Measurements from ENCODE around the gene MTERF4. TPM values are rescaled to one million over a fixed set of nuclear protein-coding genes. Genes with fewer than 3 reads are reported as not detected.

MTERF4 gene
- total and polyA plus RNA-seq, 2 of the 13 experiments (the other 11 are each of a cell fraction or from before 2014, with no cell fraction given): 50.5 to 59.8 TPM

DNA sequence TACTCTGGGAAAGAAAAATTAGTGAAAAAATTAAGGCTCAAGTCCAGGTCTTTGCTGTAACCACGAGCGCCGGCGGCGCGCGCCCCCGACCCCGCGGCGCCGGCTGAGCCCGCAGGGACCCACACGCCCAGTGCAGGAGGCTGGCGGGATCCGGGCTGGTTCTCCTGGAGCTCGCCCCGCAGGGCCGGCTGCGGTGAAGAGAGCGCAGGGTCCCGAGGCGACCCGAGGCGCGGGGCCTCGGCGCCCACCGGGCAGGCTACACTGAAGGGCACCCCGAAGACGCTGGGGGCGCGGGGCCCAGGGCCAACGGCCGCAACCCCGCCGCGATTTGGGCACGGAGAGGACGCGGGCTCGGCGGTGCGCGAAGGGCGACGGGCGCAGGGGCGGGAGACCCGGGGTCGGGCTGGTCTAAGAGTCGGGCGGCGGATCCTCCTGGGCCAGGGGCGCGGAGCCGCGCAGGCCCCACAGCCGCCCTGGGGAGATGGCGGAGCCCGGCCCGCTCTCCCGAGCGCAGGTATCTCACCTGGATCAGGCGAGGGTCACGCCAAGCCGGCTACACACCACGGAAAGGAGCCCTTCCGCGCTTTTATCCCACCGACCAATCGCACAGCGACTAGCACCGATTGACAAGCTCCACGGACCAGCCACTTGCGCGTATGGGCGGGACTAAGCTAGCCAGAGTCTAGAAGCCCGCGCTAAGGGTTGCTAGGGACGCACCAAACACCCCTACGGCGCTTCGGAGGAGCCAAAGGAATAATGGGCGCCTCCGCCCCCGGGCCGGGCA lies 47.0 kb upstream of the MTERF4 start, which contains the start of gene PASK (continued):
- TF ChIP-seq HINFP (CRISPR knock-in tag; IDR thresholded peaks at IDR 0.05; ENCODE audit: low read depth) (no peak), HNRNPK (IDR thresholded peaks at IDR 0.05; ENCODE audit: low read depth, low read length, poor library complexity, severe bottlenecking) (no peak), CREM (IDR thresholded peaks at IDR 0.05) (peak; percentile 27; the same call in 1 of the 2 replicates), CREM (CRISPR knock-in tag; IDR thresholded peaks at IDR 0.05) (no peak), BCL3 (CRISPR knock-in tag; IDR thresholded peaks at IDR 0.05) (no peak; the same call in none of the 2 replicates), ZNF296 (CRISPR knock-in tag; conservative IDR thresholded peaks at IDR 0.05) (no peak), ZNF563 (CRISPR knock-in tag; IDR thresholded peaks at IDR 0.05) (peak; percentile 58; the same call in 1 of the 2 replicates), ZNF367 (CRISPR knock-in tag; IDR thresholded peaks at IDR 0.05; ENCODE audit: borderline replicate concordance) (no peak), ZNF749 (CRISPR knock-in tag; IDR thresholded peaks at IDR 0.05; ENCODE audit: borderline replicate concordance) (peak; percentile 87), ZNF558 (CRISPR knock-in tag; IDR thresholded peaks at IDR 0.05; ENCODE audit: borderline replicate concordance) (no peak; the same call in 1 of the 2 replicates), HOXA5 (CRISPR knock-in tag; IDR thresholded peaks at IDR 0.05) (0 out of 2 replicates have a peak, but pooled peaks have one; percentile 32), PAF1 (CRISPR knock-in tag; IDR thresholded peaks at IDR 0.05) (no peak), ZNF547 (CRISPR knock-in tag; IDR thresholded peaks at IDR 0.05) (peak; percentile 21; the same call in 1 of the 2 replicates), ATF6 (CRISPR knock-in tag; conservative IDR thresholded peaks at IDR 0.05) (0 out of 2 replicates have a peak, but pooled peaks have one; percentile 52), GATA4 (IDR thresholded peaks at IDR 0.05; ENCODE audit: borderline replicate concordance, low read depth) (no peak)
- TF ChIP-seq, protein P1, sequence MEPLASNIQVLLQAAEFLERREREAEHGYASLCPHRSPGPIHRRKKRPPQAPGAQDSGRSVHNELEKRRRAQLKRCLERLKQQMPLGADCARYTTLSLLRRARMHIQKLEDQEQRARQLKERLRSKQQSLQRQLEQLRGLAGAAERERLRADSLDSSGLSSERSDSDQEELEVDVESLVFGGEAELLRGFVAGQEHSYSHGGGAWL (CRISPR knock-in tag; IDR thresholded peaks at IDR 0.05): peak; percentile 38; the same call in 1 of the 2 replicates
- TF ChIP-seq, protein P2, sequence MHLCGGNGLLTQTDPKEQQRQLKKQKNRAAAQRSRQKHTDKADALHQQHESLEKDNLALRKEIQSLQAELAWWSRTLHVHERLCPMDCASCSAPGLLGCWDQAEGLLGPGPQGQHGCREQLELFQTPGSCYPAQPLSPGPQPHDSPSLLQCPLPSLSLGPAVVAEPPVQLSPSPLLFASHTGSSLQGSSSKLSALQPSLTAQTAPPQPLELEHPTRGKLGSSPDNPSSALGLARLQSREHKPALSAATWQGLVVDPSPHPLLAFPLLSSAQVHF (CRISPR knock-in tag; IDR thresholded peaks at IDR 0.05): no peak
- TF ChIP-seq, protein P3, sequence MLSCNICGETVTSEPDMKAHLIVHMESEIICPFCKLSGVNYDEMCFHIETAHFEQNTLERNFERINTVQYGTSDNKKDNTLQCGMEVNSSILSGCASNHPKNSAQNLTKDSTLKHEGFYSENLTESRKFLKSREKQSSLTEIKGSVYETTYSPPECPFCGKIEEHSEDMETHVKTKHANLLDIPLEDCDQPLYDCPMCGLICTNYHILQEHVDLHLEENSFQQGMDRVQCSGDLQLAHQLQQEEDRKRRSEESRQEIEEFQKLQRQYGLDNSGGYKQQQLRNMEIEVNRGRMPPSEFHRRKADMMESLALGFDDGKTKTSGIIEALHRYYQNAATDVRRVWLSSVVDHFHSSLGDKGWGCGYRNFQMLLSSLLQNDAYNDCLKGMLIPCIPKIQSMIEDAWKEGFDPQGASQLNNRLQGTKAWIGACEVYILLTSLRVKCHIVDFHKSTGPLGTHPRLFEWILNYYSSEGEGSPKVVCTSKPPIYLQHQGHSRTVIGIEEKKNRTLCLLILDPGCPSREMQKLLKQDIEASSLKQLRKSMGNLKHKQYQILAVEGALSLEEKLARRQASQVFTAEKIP (CRISPR knock-in tag; IDR thresholded peaks at IDR 0.05; ENCODE audit: borderline replicate concordance): no peak
- TF ChIP-seq, protein P4, sequence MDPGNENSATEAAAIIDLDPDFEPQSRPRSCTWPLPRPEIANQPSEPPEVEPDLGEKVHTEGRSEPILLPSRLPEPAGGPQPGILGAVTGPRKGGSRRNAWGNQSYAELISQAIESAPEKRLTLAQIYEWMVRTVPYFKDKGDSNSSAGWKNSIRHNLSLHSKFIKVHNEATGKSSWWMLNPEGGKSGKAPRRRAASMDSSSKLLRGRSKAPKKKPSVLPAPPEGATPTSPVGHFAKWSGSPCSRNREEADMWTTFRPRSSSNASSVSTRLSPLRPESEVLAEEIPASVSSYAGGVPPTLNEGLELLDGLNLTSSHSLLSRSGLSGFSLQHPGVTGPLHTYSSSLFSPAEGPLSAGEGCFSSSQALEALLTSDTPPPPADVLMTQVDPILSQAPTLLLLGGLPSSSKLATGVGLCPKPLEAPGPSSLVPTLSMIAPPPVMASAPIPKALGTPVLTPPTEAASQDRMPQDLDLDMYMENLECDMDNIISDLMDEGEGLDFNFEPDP (CRISPR knock-in tag; conservative IDR thresholded peaks at IDR 0.05): no peak
